Panc1 (cell line): ENCODE measurements around the gene MYO7B.

Source experiments
- CTCF ChIP-seq: fragments of 450-650 bp; IDR thresholded peaks from 2 replicates; pipeline ENCODE4 v1.5.1; 2017; ENCODE audit warnings: mild to moderate bottlenecking
- POLR2AphosphoS5 ChIP-seq: IDR thresholded peaks from 2 replicates; pipeline ENCODE4 v1.6.1; 2012; ENCODE audit warnings: mild to moderate bottlenecking, low read depth, low read length, moderate library complexity
- REST ChIP-seq, 2 experiments: IDR thresholded peaks; 2 replicates each; pipeline ENCODE4 v1.6.1; 2011 to 2012; ENCODE audit warnings: low read depth in 2 of 2, control low read depth in 1 of 2, low read length in 1 of 2, mild to moderate bottlenecking in 1 of 2, moderate library complexity in 1 of 2; ENCODE audit not compliant: insufficient read depth in 1 of 2
- SIN3A ChIP-seq: IDR thresholded peaks from 2 replicates; pipeline ENCODE4 v1.6.1; 2012; ENCODE audit warnings: low read depth, mild to moderate bottlenecking, low read length, moderate library complexity, borderline replicate concordance; ENCODE audit not compliant: insufficient read depth

- TF ChIP-seq CTCF (no peak), REST (IDR thresholded peaks at IDR 0.05; ENCODE audit: insufficient read depth in 1 of 2, low read depth in 2 of 2, low read length in 1 of 2) (no peak), POLR2AphosphoS5 (no peak), SIN3A (no peak)
Measured at GRCh38 chr2:127560201-127560930, 24.9 kb downstream of the MYO7B start.
